Measurements from ENCODE around the gene CDK4.
A peak's percentile ranks its signal among the peaks of the same experiment; 100 is the strongest.
"Not testable (repeated sequence)": the region's sequence is repeated elsewhere in the genome, so short reads cannot be mapped to it uniquely, and the experiment has no call there.

The CDK4 gene

DNA sequence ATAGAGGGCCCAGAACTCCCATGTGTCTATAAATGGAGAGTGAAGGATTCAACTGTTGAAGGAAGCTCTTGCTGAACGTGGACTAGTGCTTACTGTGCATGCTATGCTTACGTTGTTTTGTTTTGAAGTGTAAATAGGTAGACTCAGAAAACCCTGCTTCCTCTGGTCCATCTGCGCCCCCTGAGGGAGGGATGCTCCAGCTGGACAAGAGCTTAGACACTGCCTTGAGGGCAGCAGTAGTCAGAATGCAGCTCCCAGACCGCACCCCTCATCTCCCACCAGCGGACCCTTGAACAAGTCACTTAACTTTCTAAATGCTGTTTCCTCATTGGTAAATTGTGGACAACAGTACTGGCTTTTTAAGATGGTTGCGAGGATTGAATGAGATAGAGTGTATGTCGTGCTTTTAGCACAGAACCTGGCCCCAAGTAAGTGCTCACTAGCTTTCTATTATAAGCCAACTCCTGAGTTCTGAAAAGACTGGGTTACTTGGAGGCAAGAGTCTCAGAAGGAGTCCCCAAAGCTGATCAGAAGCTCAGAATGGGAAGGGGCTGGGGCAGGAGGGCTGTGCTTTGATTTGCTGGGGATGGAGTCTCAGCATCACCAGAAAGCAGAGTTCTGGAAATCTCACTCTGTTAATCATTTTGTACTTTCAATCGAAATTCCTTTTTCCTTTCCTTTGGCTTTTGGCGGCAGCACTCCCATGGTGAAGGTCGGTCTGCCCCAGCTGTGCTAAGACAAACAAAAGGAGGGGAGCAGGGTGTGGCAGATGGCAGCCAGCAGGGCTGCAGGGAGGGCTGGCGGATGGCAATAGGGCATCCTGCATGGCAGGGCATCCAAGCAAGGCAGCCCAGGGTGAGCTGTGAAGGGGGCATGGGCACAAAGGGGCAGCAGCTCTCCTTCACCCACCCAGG is 29.1 kb downstream of the CDK4 start:
- no peak for DNase-seq

DNA sequence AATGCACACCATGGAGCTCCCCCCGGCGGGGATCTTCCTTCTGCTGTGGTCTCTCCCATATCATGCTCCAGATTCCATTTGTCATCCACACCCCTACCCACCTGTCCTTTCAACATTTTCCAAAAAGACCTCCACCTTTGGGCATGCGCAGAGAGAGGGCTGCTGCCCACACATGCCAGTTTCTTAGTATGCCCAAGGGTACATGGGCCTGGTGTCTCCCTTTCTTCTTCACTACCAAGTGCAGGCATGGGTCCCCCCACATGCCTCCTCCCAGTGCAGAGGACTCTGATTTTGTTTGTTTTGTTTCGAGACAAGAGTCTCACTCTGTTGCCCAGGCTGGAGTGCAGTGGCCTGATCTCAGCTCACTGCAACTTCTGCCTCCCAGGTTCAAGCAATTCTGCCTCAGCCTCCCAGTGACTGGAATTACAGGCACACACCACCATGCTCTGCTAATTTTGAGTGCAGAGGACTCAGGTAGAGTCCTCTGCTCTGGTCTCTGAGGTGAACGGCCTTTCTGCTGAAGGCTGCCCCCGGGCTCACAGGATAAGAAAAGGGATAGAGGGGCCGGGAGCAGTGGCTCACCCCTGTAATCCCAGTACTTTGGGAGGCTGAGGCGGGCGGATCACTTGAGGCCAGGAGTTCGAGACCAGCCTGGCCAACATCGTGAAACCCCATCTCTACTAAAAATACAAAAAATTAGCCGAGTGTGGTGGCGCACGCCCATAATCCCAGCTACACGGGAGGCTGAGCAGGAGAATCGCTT is 30.1 kb downstream of the CDK4 start:
- not testable (repeated sequence) for DNase-seq

DNA sequence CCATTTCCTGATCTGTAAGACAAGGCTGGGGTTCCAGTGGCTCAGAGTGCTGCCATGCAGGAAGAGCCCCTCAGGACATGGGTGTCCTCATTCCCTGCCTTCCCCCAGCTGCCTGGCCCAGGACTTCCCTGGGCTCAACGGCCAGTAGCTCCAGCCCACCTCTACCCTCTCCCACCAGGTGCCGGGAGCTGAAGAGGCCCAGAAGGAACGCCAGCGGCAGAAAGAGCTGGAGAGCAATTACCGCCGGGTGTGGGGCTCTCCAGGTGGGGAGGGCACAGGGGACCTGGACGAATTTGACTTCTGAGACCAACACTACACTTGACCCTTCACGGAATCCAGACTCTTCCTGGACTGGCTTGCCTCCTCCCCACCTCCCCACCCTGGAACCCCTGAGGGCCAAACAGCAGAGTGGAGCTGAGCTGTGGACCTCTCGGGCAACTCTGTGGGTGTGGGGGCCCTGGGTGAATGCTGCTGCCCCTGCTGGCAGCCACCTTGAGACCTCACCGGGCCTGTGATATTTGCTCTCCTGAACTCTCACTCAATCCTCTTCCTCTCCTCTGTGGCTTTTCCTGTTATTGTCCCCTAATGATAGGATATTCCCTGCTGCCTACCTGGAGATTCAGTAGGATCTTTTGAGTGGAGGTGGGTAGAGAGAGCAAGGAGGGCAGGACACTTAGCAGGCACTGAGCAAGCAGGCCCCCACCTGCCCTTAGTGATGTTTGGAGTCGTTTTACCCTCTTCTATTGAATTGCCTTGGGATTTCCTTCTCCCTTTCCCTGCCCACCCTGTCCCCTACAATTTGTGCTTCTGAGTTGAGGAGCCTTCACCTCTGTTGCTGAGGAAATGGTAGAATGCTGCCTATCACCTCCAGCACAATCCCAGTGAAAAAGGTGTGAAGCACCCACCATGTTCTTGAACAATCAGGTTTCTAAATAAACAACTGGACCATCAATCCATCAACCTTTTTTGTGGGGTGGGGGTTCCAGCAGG is 31.2 kb downstream of the CDK4 start:
- DNase-seq = no peak

DNA sequence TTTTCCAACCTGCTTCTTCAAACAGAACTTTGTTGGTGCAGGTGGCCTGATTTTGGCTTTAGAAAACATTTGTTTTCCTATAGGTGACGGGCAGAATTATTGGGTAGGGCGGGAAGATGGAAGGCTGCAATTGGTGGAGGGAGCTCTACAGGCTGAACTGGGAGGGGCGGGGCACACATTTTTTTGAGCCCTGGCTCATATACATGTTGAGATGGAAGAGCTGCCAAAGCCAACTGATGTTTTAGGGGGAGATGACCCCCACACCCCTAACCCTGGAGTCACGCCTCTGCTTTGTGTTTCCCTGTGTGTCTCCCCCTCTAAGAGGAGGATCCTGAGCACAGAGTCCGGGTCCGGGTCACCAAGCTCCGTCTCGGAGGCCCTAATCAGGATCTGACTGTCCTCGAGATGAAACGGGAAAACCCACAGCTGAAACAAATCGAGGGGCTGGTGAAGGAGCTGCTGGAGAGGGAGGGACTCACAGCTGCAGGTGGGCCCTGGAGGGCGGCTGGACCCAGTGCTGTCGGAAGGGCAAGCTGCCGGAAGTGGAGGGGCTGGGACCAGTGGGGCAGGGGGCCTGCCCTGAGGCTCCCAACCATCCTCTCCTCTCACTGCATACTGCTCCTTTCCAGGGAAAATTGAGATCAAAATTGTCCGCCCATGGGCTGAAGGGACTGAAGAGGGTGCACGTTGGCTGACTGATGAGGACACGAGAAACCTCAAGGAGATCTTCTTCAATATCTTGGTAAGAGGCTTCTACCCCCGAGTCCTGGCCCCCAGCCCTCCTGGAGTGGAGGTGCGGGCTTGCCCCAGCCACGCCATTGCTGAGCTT is 32.1 kb downstream of the CDK4 start:
- no peak for DNase-seq

DNA sequence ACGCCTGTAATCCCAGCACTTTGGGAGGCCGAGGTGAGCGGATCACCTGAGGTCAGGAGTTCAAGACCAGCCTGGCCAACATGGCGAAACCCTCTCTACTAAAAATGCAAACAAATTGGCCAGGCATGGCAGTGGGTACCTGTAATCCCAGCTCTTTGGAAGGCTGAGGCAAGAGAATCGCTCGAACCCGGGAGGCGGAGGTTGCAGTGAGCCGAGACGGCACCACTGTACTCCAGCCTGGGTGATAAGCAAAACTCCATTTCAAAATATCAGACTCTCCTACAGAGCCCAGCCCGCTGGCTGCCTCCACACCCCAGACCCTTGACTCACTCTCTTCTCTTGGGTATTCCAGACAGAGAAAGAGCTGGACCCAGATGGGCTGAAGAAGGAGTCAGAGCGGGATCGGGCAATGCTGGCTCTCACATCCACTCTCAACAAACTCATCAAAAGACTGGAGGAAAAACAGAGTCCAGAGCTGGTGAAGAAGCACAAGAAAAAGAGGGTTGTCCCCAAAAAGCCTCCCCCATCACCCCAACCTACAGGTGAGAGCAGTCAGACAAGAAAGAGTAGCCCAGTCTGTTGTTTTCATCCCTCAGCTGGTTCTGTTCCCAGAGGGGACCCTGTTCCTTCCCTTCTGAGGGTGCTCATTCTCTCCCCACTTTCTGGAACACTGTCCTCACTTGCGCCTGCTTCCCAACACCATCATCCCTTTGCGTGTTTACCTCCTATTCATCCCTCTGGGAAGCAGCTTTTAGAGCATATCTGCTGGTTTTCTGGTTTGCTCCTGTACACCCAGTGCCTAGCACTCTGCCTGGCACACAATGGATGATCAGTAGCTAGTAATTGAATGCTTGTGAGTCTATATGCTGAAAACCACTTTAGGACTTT is 33.2 kb downstream of the CDK4 start:
- DNase-seq = no peak

DNA sequence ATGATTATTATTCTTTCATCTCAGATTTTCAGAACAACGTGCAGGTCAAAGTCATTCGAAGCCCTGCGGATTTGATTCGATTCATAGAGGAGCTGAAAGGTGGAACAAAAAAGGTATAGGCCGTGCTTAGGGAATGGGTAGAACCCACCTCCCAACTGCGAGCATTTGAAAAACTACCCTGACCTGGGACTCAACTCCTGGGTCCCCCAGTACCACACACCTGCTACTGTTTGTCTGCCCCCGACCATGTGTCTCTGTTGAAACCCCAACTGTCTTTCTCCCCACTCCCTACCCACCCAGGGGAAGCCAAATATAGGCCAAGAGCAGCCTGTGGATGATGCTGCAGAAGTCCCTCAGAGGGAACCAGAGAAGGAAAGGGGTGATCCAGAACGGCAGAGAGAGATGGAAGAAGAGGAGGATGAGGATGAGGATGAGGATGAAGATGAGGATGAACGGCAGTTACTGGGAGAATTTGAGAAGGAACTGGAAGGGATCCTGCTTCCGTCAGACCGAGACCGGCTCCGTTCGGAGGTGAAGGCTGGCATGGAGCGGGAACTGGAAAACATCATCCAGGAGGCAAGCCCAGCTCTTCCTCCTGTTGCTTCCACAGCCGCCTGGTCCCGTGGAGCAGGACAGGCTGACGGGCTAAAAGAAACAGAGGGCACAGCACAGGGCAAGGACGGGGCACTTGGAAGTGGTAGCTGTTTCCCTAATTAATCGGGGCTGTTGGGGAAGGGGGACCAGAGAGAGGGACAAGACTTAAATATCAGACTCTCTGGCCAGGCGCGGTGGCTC is 34.1 kb downstream of the CDK4 start:
- no peak for DNase-seq

DNA sequence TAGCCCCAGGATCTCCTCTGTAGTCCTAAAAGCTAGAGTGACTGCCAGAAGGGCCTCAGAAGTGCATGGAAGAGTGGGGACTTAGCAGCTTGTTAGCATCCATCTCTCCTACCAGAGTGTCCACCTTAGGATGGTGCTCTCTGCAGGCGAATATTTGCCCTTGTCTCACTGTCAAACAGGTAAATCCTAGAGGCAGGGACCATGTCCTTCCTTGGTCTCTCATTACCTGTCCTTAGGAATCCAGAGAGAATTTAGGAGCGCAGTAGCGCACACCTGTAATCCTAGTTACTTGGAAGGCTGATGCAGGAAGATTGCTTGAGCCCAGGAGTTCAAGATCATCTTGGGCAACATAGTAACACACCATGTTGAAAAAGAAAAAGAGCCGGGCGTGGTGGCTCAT is 35.0 kb downstream of the CDK4 start:
- DNase-seq = no peak

DNA sequence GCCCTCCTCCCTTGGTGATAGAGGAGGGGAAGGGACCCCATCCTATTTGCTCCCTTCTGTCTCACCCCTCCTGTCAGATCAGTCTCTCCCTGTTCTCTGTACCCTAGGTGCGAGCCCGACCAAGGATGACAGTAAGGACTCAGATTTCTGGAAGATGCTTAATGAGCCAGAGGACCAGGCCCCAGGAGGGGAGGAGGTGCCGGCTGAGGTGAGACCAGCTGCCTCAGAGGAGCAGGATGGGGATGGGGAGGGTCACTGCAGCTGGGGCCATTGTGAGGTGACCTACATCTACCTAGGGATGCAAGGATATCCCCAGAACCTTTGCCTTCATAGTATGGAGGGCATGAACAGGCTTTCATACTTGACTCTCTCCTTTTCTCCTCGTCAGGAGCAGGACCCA is 35.8 kb downstream of the CDK4 start:
- no peak for DNase-seq

DNA sequence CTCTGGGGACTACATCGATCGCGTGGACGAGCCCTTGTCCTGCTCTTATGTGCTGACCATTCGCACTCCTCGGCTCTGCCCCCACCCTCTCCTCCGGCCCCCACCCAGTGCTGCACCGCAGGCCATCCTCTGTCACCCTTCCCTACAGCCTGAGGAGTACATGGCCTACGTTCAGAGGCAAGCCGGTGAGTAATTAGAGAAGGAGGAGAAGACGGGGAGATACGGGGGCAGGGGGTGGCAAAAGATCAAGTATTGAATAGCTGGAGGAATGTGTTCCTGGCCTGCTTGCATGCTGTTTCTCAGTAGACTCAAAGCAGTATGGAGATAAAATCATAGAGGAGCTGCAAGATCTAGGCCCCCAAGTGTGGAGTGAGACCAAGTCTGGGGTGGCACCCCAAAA is 36.3 kb downstream of the CDK4 start:
- no peak for DNase-seq

DNA sequence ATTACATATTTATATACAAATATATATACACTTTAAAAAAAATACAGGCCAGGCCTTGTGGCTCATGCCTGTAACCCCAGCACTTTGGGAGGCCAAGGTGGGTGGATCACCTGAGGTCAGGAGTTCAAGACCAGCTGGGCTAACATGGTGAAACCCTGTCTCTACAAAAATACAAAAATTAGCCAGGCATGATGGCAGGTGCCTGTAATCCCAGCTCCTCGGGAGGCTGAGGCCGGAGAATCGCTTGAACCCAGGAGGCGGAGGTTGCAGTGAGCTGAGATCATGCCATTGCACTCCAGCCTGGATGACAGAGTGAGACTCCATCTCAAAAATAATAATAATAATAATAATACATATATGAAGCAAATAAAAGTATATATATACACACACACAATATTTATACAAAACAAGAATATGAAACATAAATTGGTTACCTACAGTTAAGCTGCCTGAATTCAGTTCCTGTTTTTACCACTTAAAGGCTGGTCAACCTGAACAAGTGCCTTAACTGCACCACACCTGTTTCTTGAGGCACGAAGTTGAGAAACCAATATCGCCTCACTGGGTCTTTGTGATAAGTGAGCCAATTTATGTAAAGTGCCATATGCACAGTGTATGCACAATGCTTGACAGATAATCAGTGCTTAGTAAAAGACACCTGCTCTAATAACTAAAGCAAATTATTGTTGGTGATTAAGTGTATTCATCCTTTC is 36.9 kb downstream of the CDK4 start:
- DNase-seq = peak; percentile 33

DNA sequence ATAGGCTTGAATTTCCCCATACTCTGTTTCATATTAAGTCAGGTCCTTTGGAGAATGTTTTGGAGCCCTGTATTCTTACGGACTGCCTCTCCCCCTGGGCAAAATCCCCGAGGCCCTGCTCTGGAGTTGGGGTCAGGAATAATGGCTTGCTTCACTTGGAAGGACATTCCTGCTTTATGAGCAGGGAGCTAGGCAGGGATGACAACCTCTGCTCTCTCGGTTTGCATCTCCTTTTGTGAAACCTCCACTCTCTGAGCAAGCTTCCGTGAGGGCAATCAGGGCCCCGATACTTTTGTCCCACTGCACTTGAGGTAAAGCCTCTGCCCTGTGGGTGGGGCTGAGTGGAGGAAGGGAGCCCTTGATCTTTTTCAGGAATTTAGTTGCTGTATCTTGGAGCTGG is 38.9 kb downstream of the CDK4 start:
- no peak for DNase-seq

DNA sequence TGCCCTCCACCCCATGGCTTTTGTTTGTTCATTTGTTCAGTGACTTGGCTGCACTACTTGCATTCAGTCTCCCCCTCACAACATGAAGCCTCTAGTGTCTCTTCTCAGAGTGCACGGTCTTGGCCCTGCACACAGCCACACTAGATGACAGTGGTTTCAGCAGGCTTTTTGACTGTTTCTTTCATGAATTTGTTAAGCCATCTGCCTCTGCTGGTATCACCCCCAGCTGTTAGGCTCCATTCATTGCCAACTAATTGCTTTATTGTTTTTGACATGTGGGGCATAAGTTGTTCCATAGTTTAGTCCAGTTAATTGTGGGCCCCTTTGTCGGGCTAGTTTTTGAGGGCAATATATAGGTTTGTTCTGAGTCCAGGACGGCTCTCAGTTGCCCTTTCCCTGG is 39.4 kb downstream of the CDK4 start:
- DNase-seq = no peak

DNA sequence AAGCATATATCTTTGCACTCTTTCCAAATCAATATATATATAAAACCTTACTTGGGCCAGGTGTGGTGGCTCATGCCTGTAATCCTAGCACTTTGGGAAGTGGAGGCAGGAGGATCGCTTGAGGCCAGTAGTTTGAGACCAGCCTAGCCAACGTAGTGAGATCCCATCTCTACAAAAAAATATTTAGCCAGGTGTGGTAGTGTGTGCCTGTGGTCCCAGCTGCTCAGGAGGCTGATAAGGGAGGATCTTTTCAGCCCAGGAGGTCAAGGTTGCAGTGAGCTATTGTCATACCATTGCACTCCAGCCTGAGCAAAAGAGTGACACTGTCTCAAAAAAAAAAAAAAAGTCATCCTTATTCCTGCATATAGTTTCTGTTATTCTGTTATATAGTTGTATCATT is 43.8 kb downstream of the CDK4 start:
- DNase-seq = no peak

DNA sequence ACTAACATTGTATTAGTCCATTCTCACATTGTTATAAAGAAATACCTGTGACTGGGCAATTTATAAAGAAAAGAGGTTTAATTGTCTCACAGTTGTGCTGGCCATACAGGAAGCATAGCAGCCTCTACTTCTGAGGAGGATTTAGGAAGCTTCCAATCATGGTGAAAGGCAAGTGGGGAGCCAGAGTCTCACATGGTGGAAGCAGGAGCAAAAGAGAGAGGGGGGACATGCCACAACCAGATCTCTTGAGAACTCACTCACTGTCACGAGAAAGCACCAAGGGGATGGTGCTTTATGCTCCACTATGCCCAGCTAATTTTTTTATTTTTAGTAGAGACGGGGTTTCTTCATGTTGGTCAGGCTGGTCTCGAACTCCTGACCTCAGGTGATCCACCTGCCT is 44.9 kb downstream of the CDK4 start:
- no peak for DNase-seq

DNA sequence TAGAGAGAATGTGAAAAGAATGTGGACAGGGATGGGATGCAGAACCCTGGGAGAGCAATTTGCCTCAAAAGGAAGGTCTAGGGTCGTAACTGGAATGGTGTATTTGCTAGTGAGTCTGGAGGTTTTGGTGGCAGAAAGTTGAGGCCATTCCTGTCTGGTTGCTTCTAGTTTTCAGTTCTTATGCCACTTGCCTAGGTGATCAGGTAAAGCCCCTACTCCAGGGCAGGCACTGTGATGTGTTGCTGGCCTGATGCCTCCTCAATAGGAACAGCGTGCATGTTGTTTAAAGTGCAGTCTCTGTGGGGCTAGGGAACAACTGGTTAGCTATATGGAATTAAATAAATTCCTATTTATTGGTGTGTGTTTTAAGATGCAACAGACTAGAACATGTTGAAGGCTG is 51.8 kb downstream of the CDK4 start:
- DNase-seq = no peak

DNA sequence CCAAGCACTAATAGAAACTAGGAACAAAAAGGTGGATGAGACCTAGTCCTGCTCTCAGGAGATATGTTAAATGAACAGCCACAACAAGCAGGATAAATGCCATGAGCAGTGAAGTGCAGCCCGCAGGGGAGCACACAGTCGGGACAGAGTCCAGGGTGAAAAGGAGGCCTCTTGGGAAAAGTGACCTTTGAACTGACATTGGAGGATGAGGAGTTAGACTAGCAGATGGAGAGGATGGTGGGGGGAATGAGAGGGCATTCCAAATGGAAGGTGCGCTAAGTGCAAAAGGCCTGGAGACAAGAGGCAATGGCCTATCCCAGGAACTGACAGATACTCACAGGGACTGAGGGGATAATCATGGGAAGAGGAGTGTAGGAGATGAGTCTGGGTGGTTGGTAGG is 53.7 kb downstream of the CDK4 start:
- no peak for DNase-seq
